Measurements from ENCODE around the gene ZNF407. TPM values are rescaled to one million over a fixed set of nuclear protein-coding genes. Genes with fewer than 3 reads are reported as not detected.

ZNF407 gene
- total and polyA plus RNA-seq, 2 donors from 2014 or later = 2.5 to 17.8 TPM

DNA sequence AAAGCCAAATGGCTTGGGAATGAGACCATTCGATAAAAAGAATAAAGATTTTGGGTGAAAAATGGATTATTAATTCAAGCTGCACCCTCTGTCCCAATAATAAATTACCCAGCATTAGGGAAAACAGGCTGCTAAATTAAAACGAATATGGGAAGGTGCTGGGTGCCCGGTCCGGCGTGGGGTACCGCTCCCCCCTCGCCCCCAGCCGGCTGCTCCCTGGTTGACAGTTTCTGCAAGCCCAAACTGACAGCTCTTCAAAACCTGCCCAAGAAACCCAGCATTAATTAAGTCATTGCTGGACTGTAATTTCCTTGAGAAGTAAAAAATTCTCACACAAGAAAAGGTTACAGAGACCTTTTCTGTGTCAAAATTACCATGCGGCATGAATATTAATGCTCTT, 512.6 kb downstream of the ZNF407 start:
- Histone ChIP-seq H3K27ac (ENCODE audit: low read depth in 2 of 2, low read length in 2 of 2) (no peak overlapping the region), H3K27me3 (ENCODE audit: control insufficient read depth, insufficient read depth, low read length) (no peaks in the 10 kb centered on the region), H3K9ac (ENCODE audit: low read length in 3 of 3) (no peak overlapping the region), H3K9me3 (ENCODE audit: control insufficient read depth in 2 of 3, insufficient read depth in 1 of 3, low read length in 3 of 3) (no peaks in the 10 kb centered on the region), H3K36me3 (ENCODE audit: control insufficient read depth in 2 of 3, insufficient read depth in 3 of 3, low read length in 3 of 3) (no peaks in the 10 kb centered on the region), H3K4me1 (ENCODE audit: control insufficient read depth in 2 of 3, insufficient read depth in 2 of 3, low read depth in 1 of 3, low read length in 3 of 3) (no peaks in the 10 kb centered on the region), H3K4me3 (ENCODE audit: low read length in 3 of 3) (no peak overlapping the region)
- FAIRE-seq (no peak), DNase-seq (peak in 1 of 5 donors; percentile 1)
- TF ChIP-seq CTCF (IDR thresholded peaks at IDR 0.05; ENCODE audit: borderline replicate concordance, extremely low read depth, insufficient read depth) = no peak
- intact Hi-C loops (cut with DNase I) = no loop called here

- no peak for FAIRE-seq
- no peak overlapping the region for H3K27ac ChIP-seq (ENCODE audit: low read depth in 2 of 2, low read length in 2 of 2)
These were observed 513.3 kb downstream of the ZNF407 start for GRCh38 chr18:75110846-75111415.

GRCh38 chr18:75111760-75112159, 514.1 kb downstream of the ZNF407 start:
- Histone ChIP-seq H3K9ac (ENCODE audit: low read length in 3 of 3) (no peak overlapping the region), H3K9me3 (ENCODE audit: control insufficient read depth in 2 of 3, insufficient read depth in 1 of 3, low read length in 3 of 3) (no peaks in the 10 kb centered on the region), H3K4me3 (ENCODE audit: low read length in 3 of 3) (no peak overlapping the region), H3K27ac (ENCODE audit: low read depth in 2 of 2, low read length in 2 of 2) (no peak overlapping the region), H3K36me3 (ENCODE audit: control insufficient read depth in 2 of 3, insufficient read depth in 3 of 3, low read length in 3 of 3) (no peaks in the 10 kb centered on the region), H3K27me3 (ENCODE audit: control insufficient read depth, insufficient read depth, low read length) (no peaks in the 10 kb centered on the region), H3K4me1 (ENCODE audit: control insufficient read depth in 2 of 3, insufficient read depth in 2 of 3, low read depth in 1 of 3, low read length in 3 of 3) (no peaks in the 10 kb centered on the region)
- intact Hi-C loops (cut with DNase I) = no loop called here
- no peak for TF ChIP-seq CTCF (IDR thresholded peaks at IDR 0.05; ENCODE audit: borderline replicate concordance, extremely low read depth, insufficient read depth)
- no peak for FAIRE-seq
- peak in 1 of 5 donors; percentile 3 for DNase-seq

More at GRCh38 chr18:75110846-75111415, 513.3 kb downstream of the ZNF407 start:
- Histone ChIP-seq H3K4me3 (ENCODE audit: low read length in 3 of 3) (no peak overlapping the region), H3K9ac (ENCODE audit: low read length in 3 of 3) (no peak overlapping the region), H3K27me3 (ENCODE audit: control insufficient read depth, insufficient read depth, low read length) (no peaks in the 10 kb centered on the region), H3K36me3 (ENCODE audit: control insufficient read depth in 2 of 3, insufficient read depth in 3 of 3, low read length in 3 of 3) (no peaks in the 10 kb centered on the region), H3K4me1 (ENCODE audit: control insufficient read depth in 2 of 3, insufficient read depth in 2 of 3, low read depth in 1 of 3, low read length in 3 of 3) (no peaks in the 10 kb centered on the region), H3K9me3 (ENCODE audit: control insufficient read depth in 2 of 3, insufficient read depth in 1 of 3, low read length in 3 of 3) (no peaks in the 10 kb centered on the region)
- peak in 1 of 5 donors; percentile 7 for DNase-seq
- no peak for TF ChIP-seq CTCF (IDR thresholded peaks at IDR 0.05; ENCODE audit: borderline replicate concordance, extremely low read depth, insufficient read depth)
- intact Hi-C loops (cut with DNase I) = no loop called here
